Ectodermal cell (in vitro differentiated cells): ENCODE results near the gene CAMK1.
"Not testable (repeated sequence)": the region's sequence is repeated elsewhere in the genome, so short reads cannot be mapped to it uniquely, and the experiment has no call there.

Experiments
- H3K27ac ChIP-seq: 2 replicates; pipeline ENCODE4 v1.7.0; 2013; ENCODE audit warnings: mild to moderate bottlenecking, low read depth, low read length; ENCODE audit not compliant: insufficient read depth, poor library complexity, severe bottlenecking
- H3K27me3 ChIP-seq: 2 replicates; pipeline ENCODE4 v1.7.0; 2013; ENCODE audit warnings: mild to moderate bottlenecking, low read length; ENCODE audit not compliant: insufficient read depth, control insufficient read depth, poor library complexity, severe bottlenecking
- H3K36me3 ChIP-seq: one replicate; pipeline ENCODE4 v1.7.0; 2013; ENCODE audit warnings: low read length; ENCODE audit not compliant: control insufficient read depth, insufficient read depth
- H3K4me1 ChIP-seq: one replicate; pipeline ENCODE4 v1.7.0; 2013; ENCODE audit warnings: low read length; ENCODE audit not compliant: control insufficient read depth, insufficient read depth
- H3K4me3 ChIP-seq: 2 replicates; pipeline ENCODE4 v1.7.0; 2013; ENCODE audit warnings: low read depth, low read length, control low read depth; ENCODE audit not compliant: insufficient read depth
- H3K9me3 ChIP-seq: 2 replicates; pipeline ENCODE4 v1.7.0; 2013; ENCODE audit warnings: mild to moderate bottlenecking, low read length, moderate library complexity; ENCODE audit not compliant: control insufficient read depth
- WGBS, 2 experiments: methylation state at CpG; one replicate each; pipeline ENCODE4 v1.1.7; 2013; ENCODE audit warnings: missing lambda C conversion rate in 2 of 2; 5-methylcytosine and 5-hydroxymethylcytosine counted together

Gene CAMK1

DNA sequence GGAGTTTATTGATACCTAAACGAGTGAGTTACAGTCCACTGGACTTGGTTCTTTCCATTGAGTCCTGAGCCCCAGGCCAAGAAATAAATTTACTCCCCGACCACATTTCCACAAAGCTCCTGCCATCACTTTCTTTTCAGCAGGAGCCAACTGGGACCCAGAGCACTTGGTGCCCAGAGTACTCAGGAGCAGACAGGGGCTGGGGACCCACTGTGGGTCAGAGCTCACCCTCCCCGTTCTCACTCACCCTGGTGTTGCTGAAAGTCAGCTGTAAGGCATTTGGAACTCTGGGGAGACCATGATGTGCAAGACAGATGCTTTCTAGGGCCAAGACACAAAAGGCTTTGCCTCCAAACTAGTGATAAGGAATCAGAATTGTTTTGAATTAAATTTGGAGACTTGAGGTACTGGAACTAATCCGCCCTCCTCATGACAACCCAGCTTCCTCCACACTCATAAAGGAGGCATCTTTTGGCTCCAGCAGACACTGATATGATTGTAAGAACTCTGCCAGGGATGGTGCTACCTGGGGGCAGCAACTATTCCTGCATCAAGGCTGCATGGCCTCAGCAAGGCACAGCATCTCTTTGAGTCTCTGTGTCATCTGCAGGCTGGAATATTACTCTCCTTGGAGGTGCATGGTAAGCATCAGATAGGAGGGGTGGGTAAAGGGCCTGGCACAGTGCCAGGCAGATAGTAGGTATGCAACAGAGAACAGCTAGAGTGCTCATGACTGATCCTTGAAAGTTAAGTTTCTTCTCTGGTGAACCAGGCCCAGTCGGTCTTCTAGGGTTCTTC is 7.3 kb upstream of the CAMK1 start:
- Histone ChIP-seq H3K27me3 (no peaks in the 10 kb centered on the region), H3K27ac (no peak overlapping the region), H3K4me3 (no peak overlapping the region), H3K9me3 (no peaks in the 10 kb centered on the region), H3K36me3 (no peaks in the 10 kb centered on the region), H3K4me1 (no peaks in the 10 kb centered on the region)
- WGBS, 2 experiments = 79 to 82% methylated on average over 5 of the region's 5 CpGs

DNA sequence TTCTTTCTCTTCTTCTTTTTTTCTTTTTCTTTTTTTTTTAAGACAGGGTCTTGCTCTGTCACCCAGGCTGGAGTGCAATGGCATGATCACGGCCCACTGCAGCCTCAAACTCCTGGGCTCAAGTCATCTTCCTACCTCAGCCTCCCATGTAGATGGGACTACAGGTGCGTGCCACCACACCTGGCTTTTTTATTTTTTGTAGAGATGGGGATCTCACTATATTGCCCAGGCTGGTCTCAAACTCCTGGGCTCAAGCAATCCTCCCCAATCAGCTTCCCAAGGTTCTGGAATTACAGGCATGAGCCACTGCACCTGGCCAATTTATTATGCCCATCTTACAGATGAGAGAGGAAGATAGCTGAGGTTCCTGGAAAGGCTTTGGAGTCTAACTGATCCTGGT is 1.3 kb upstream of the CAMK1 start:
- H3K36me3 ChIP-seq, H3K27ac ChIP-seq, H3K27me3 ChIP-seq, H3K4me3 ChIP-seq, H3K9me3 ChIP-seq: not testable (repeated sequence)
- WGBS, 2 experiments = 74 to 94% methylated on average over 2 of the region's 2 CpGs
- H3K4me1 ChIP-seq = peaks cover 20% of the 10 kb centered on the region

- Histone ChIP-seq H3K9me3 (no peaks in the 10 kb centered on the region), H3K36me3 (peaks cover 1% of the 10 kb centered on the region), H3K4me1 (peaks cover 25% of the 10 kb centered on the region), H3K27ac (no peak overlapping the region), H3K4me3 (peak overlapping the region; percentile 67), H3K27me3 (no peaks in the 10 kb centered on the region)
- WGBS, 2 experiments = 63 to 64% methylated on average over 15 of the region's 15 CpGs
Measured at GRCh38 chr3:9770276-9770812, 597 bp upstream of the CAMK1 start.

DNA sequence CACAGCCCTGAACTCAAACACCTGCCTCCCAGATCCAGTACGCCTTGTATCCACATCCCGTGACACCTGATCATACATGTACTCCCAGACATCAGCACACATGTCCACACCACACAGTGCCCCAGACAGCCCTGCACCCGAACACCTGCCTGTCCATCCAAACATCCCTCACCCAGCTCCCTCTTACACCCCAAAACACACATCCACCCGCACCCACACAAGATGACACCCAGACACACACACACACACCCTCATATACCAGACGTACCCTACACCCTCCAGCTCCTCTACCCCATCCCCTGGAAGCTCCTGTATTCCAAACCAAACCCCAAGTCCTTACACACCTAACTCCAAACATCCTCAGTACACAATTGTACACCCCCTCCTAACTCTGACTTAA is 735 bp downstream of the CAMK1 start:
- Histone ChIP-seq H3K36me3 (peaks cover 5% of the 10 kb centered on the region), H3K27me3 (no peaks in the 10 kb centered on the region), H3K4me1 (peaks cover 25% of the 10 kb centered on the region), H3K27ac (no peak overlapping the region), H3K4me3 (peak overlapping the region; percentile 67), H3K9me3 (no peaks in the 10 kb centered on the region)
- WGBS, 2 experiments = 88 to 89% methylated on average over 5 of the region's 5 CpGs

DNA sequence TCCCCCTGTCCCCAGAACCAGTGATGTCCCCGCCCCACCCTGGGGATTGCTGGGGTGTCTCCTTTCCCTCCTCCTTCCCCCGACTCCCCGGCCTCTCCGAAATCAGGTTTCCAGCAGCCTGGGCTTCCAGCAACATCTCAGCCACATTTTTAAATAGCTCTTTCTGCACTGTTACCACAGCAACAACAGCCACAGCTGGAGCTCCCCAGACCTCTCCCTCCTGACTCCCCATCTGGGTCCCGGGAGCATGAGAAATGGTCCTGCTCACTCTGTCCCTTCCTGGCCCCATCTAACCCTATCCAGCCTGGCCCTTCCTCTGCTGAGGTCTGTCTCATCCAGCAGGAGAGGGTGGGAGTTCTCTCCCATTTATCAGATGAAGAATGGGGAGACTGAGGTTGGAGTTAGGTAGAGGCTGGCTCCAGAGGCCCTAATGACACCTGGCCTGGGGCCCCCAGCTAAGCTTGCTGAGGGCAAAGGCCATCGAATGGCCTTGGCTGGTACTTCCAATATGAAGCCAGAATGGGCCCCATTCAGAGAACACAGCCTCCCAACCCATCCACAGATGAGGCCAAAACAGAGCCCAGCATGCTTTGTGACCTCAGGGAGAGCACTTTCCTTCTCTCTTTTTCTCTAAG is 1.5 kb downstream of the CAMK1 start:
- no peaks in the 10 kb centered on the region for H3K9me3 ChIP-seq
- 84 to 85% methylated on average over 6 of the region's 6 CpGs for WGBS, 2 experiments
- H3K36me3 ChIP-seq = peaks cover 5% of the 10 kb centered on the region
- no peak overlapping the region for H3K27ac ChIP-seq
- H3K4me1 ChIP-seq = peaks cover 25% of the 10 kb centered on the region
- no peaks in the 10 kb centered on the region for H3K27me3 ChIP-seq
- no peak overlapping the region for H3K4me3 ChIP-seq

DNA sequence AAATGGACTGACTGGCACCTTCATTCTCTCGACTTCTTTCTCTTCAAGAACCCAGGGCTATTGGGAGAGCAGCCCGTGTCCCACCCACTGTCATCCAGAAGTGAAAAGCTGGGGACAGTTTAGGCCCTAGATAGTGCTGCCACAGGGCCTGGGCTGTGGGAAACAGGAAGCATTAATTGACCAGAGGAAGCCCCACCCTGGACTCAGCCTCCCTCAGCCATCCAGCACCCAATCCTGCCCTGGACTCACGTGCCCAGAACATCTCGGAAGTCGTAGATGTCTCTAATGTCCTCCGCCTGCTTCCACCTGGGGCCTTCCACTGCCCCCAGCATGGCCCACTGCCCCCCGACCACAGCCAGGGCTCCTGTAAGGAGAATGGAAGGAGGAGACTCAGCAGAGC is 2.3 kb downstream of the CAMK1 start:
- peaks cover 5% of the 10 kb centered on the region for H3K36me3 ChIP-seq
- peaks cover 25% of the 10 kb centered on the region for H3K4me1 ChIP-seq
- H3K27ac ChIP-seq = no peak overlapping the region
- H3K27me3 ChIP-seq = no peaks in the 10 kb centered on the region
- 88 to 92% methylated on average over 7 of the region's 7 CpGs for WGBS, 2 experiments
- H3K4me3 ChIP-seq = no peak overlapping the region
- H3K9me3 ChIP-seq = no peaks in the 10 kb centered on the region

DNA sequence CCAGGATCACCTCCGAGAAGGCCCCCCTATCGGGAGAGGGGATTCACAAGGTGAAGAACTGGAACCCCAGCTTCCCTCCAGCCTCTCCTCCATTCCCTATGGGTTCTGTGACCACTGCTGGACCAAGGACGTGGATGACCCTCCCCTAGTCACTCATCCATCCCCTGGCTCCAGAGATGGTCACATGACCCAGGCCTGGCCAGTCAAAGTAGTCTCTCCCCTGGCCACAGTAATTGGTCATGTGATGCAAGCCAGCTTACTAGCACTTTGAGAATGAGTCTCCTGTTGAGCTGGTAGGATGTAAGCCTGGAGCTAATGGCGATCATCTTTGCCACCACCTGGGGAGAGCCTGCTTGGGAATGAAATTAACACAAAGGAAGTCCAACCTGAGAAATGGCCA is 3.9 kb downstream of the CAMK1 start:
- WGBS, 2 experiments = 74 to 81% methylated on average over 4 of the region's 4 CpGs
- H3K27me3 ChIP-seq = no peaks in the 10 kb centered on the region
- no peaks in the 10 kb centered on the region for H3K9me3 ChIP-seq

GRCh38 chr3:9762871-9763270 is 6.9 kb downstream of the CAMK1 start:
- H3K27me3 ChIP-seq = no peaks in the 10 kb centered on the region
- peaks cover 14% of the 10 kb centered on the region for H3K36me3 ChIP-seq
- WGBS, 2 experiments = 93% methylated on average over 8 of the region's 8 CpGs
- H3K9me3 ChIP-seq = no peaks in the 10 kb centered on the region
- no peak overlapping the region for H3K27ac ChIP-seq
- no peak overlapping the region for H3K4me3 ChIP-seq
- H3K4me1 ChIP-seq = peaks cover 8% of the 10 kb centered on the region

More for the DNA sequence above, 3.9 kb downstream of the CAMK1 start:
- peaks cover 5% of the 10 kb centered on the region for H3K36me3 ChIP-seq
- no peak overlapping the region for H3K4me3 ChIP-seq
- H3K4me1 ChIP-seq = peaks cover 25% of the 10 kb centered on the region
- H3K27ac ChIP-seq = no peak overlapping the region

- H3K4me1 ChIP-seq = peaks cover 8% of the 10 kb centered on the region
- H3K27ac ChIP-seq = no peak overlapping the region
- H3K27me3 ChIP-seq = no peaks in the 10 kb centered on the region
- H3K4me3 ChIP-seq = no peak overlapping the region
- no peaks in the 10 kb centered on the region for H3K9me3 ChIP-seq
- WGBS, 2 experiments = 92 to 95% methylated on average over 5 of the region's 5 CpGs
- H3K36me3 ChIP-seq = peaks cover 21% of the 10 kb centered on the region
Measured at GRCh38 chr3:9761919-9762318, 7.8 kb downstream of the CAMK1 start.

DNA sequence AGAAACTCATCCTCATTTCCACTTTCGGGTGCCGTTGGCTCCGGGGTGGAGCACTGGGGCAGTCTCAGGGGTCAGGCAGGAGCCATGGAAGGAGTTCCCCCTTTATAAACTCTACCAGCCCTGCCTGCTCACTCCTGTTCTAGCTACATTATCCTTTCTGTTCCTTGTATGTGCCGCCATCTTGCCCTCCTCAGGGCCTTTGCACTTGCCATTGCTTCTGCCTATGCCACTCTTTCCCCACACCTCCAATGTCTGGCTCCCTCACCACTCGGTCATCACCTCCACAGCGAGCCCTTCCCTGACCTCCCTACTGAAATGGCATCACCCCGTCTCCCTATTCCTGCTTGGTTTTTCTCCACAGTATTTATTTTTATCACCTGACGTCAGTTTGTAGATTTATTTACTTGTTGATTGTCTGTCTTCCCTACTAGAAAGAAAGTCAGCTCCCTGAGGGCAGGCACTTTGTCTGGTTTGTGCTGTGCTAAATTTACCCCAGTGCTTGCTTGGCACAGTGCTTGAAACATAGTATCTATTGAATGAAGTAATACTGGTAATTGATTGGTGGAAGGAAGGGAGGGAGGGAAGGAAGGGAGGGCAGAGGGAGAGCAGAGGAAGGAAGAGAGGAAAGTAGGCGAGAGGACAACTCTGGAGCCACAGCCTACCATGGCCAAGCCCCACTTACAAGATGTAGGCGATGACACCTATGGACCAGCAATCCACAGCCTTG is 8.8 kb downstream of the CAMK1 start:
- 94 to 95% methylated on average over 10 of the region's 10 CpGs for WGBS, 2 experiments
- Histone ChIP-seq H3K27me3 (no peaks in the 10 kb centered on the region), H3K36me3 (peaks cover 28% of the 10 kb centered on the region), H3K27ac (no peak overlapping the region), H3K4me1 (peaks cover 4% of the 10 kb centered on the region), H3K9me3 (no peaks in the 10 kb centered on the region), H3K4me3 (no peak overlapping the region)
